ENCODE results near the gene AIF1. TPM values are rescaled to one million over a fixed set of nuclear protein-coding genes. Genes with fewer than 3 reads are reported as not detected.

AIF1 gene
- total RNA-seq, 1 donor from 2014 or later: 3.1 TPM

DNA sequence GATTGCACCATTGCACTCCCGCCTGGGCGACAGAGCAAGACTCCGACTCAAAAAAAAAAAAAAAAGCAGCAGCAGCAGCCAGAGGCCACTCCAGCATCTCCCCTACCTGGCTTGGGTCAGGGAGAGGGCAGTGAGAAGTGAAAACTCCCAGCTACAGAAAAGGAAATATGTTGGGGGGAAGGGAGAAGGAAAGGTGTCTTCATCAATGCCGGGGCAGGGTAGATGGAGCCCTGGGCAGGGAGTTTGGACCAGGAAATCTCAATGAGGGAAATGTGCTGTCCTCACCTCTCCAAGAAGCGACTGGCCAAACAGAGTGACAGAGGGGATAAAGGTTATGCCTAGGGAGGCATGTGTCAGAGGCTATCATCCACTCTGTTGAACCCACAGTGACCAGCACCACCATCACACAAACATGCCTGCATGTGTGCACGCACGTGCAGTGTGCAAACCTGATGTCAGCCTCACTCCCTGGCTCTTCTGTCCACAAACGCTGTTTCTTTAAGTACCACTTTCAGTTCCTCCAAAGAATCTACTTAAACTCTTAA is 887 bp upstream of the AIF1 start:
- no peak overlapping the region for H3K27ac Mint-ChIP-seq
- no peaks in the 10 kb centered on the region for H3K9me3 Mint-ChIP-seq (ENCODE audit: low read depth)
- TF ChIP-seq, protein P1, sequence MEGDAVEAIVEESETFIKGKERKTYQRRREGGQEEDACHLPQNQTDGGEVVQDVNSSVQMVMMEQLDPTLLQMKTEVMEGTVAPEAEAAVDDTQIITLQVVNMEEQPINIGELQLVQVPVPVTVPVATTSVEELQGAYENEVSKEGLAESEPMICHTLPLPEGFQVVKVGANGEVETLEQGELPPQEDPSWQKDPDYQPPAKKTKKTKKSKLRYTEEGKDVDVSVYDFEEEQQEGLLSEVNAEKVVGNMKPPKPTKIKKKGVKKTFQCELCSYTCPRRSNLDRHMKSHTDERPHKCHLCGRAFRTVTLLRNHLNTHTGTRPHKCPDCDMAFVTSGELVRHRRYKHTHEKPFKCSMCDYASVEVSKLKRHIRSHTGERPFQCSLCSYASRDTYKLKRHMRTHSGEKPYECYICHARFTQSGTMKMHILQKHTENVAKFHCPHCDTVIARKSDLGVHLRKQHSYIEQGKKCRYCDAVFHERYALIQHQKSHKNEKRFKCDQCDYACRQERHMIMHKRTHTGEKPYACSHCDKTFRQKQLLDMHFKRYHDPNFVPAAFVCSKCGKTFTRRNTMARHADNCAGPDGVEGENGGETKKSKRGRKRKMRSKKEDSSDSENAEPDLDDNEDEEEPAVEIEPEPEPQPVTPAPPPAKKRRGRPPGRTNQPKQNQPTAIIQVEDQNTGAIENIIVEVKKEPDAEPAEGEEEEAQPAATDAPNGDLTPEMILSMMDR (IDR thresholded peaks at IDR 0.05; ENCODE audit: unreplicated experiment): no peak
- H3K4me3 Mint-ChIP-seq (ENCODE audit: low read depth): no peak overlapping the region
- peaks cover 11% of the 10 kb centered on the region for H3K4me1 Mint-ChIP-seq (ENCODE audit: low read depth)
- no peaks in the 10 kb centered on the region for H3K27me3 Mint-ChIP-seq
- no peak for DNase-seq (ENCODE audit: low spot score, unreplicated experiment)
- no peaks in the 10 kb centered on the region for H3K36me3 Mint-ChIP-seq (ENCODE audit: insufficient read depth)

DNA sequence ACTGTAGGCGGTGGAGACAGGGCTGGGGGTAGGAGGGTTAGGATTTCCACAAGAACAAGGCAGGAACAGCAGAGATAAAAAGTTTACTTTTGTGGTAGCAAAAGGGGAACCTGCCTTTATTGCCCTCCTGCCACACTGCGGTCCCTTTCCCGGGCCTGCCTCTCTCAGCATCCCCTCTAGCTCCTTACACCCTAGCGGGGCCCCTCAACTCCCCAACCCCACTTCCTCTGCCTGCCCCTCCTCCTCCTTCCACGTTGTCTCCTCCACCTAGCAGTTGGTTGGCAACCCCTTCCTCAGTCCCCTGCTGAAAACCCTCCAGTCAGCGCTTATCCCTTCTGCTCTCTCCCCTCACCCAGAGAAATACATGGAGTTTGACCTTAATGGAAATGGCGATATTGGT is 714 bp downstream of the AIF1 start:
- H3K4me1 Mint-ChIP-seq (ENCODE audit: low read depth): peaks cover 11% of the 10 kb centered on the region
- H3K27ac Mint-ChIP-seq: no peak overlapping the region

DNA sequence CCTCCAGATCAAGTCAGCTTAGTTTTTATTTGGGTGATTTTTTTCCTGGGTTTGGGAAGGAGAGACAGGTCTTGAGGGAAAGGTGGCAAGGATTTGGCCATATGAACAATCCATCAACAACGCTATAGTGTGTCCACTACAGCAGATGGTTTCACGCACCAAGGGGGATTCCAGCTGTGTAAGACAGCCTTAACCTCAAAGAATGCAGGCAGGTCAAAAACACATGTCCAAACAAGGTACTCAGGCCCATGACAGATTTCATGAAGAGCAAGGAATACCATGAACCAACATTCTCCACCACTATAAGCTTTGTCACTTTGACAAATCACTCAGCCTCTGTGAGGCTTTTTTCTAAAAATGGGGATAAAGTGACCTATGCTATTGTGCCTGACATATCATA is 2.0 kb downstream of the AIF1 start:
- Mint-ChIP-seq H3K27me3 (no peaks in the 10 kb centered on the region), H3K9me3 (ENCODE audit: low read depth) (no peaks in the 10 kb centered on the region), H3K4me1 (ENCODE audit: low read depth) (peaks cover 16% of the 10 kb centered on the region), H3K27ac (no peak overlapping the region), H3K36me3 (ENCODE audit: insufficient read depth) (peaks cover under 1% of the 10 kb centered on the region), H3K4me3 (ENCODE audit: low read depth) (no peak overlapping the region)
- DNase-seq (ENCODE audit: low spot score, unreplicated experiment): no peak
- TF ChIP-seq, protein P1 (IDR thresholded peaks at IDR 0.05; ENCODE audit: unreplicated experiment): no peak

More for the DNA sequence above, 714 bp downstream of the AIF1 start:
- no peak for DNase-seq (ENCODE audit: low spot score, unreplicated experiment)
- Mint-ChIP-seq H3K27me3 (no peaks in the 10 kb centered on the region), H3K4me3 (ENCODE audit: low read depth) (no peak overlapping the region), H3K36me3 (ENCODE audit: insufficient read depth) (no peaks in the 10 kb centered on the region), H3K9me3 (ENCODE audit: low read depth) (no peaks in the 10 kb centered on the region)
- TF ChIP-seq, protein P1 (IDR thresholded peaks at IDR 0.05; ENCODE audit: unreplicated experiment): no peak

DNA sequence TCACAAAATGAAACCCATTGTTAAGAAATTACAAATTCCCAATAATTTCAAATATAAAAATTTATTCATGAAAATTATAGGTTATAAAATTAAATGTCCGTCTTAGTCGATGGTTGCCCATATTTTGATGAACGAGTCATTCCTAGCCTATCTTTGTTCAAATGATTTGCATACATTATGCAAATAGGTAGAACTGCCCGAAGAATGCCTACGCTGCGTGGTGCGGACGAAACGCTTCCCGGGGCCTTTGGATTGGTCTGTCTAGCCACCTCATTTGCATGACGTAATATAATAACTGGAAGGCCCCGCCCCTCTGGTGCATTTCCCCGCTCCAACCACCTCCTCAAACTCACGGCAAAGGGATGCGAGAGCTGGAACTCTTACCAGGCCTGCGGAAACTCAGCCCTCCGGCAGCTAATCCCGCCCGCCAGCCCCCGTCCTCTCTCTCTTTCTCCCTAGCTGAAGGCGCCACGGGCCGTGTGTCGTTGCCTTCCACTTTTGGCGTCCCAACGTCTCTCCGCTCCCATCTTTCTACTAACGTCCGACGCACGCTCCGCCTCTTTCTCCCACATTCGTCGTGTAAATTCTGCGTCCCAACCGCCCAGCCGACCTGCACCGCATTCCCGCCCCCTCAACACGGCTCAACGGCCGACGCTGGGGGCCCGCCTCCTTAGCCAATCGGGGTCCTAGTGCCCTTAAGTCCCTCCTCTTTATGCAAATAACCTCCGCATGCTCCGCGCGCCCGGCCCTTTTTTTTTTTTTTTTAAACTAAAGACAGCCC is 5.0 kb downstream of the AIF1 start:
- Mint-ChIP-seq H3K4me1 (ENCODE audit: low read depth) (peaks cover 15% of the 10 kb centered on the region), H3K36me3 (ENCODE audit: insufficient read depth) (peaks cover 13% of the 10 kb centered on the region), H3K27me3 (no peaks in the 10 kb centered on the region), H3K27ac (peak overlapping the region; percentile 98), H3K4me3 (ENCODE audit: low read depth) (peak overlapping the region; percentile 89), H3K9me3 (ENCODE audit: low read depth) (no peaks in the 10 kb centered on the region)
- peak; percentile 83 for DNase-seq (ENCODE audit: low spot score, unreplicated experiment)
- TF ChIP-seq, protein P1 (IDR thresholded peaks at IDR 0.05; ENCODE audit: unreplicated experiment): no peak

DNA sequence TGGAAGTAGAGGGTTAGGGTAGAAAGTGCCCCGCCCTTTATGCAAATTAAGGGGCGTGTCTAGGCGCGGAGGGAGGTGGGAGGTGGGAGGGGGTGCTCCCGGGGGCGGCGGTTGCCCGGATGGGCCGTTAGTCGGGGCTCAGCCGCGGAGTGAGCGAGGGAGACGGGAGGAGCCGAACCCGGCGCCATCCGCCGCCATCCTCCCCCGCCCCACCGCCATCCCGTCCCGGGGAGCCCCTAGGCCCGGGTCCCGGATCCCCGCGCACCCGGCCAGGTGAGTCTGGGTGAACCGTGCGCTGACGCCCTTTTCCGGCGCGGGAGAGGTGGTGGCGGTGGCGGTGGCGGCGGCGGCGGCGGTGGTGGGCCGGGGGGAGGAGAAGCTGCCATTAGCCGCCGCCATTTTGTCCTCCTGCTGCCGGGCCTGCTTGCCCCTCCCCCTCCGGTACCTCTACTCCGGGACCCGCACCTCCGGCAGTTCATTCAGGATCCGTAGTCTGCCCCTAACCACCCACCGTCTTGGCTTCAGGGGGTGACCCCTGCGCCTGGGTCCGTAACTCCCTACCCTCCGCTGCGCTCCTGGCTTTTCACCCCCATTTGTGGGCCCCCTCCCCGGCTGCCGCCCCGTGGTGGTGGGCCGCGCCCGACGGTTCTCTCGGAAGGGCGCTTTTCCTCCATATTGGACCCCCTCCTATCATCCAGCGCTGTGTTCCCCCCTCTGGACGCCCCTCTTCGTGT is 5.7 kb downstream of the AIF1 start, which contains the start of gene PRRC2A:
Gene PRRC2A (plus strand): TSS at position 130 of the 734 bp plus-strand sequence. CDS start 2,075 bp downstream, outside the sequence.
- H3K9me3 Mint-ChIP-seq (ENCODE audit: low read depth): no peaks in the 10 kb centered on the region
- H3K4me3 Mint-ChIP-seq (ENCODE audit: low read depth): peak within 1 kb of the TSS; percentile 89
- H3K4me1 Mint-ChIP-seq (ENCODE audit: low read depth): peaks cover 14% of the 10 kb centered on the region
- H3K27ac Mint-ChIP-seq: peak within 1 kb of the TSS; percentile 98
- peak; percentile 91 for DNase-seq (ENCODE audit: low spot score, unreplicated experiment)
- TF ChIP-seq, protein P1 (IDR thresholded peaks at IDR 0.05; ENCODE audit: unreplicated experiment): no peak
- peaks cover 16% of the 10 kb centered on the region for H3K36me3 Mint-ChIP-seq (ENCODE audit: insufficient read depth)
- no peaks in the 10 kb centered on the region for H3K27me3 Mint-ChIP-seq
